HFFc6 (cell line): ENCODE data around the gene TAAR8. TPM values are rescaled to one million over a fixed set of nuclear protein-coding genes. Genes with fewer than 3 reads are reported as not detected.

ENCODE experiments used
- DNase-seq: peaks from one replicate; pipeline ENCODE4 v3.0.0-alpha.2; 2018
- H3K27ac Mint-ChIP-seq: 2 replicates; pipeline ENCODE4 v1.8.0; 2020; ENCODE audit warnings: mild to moderate bottlenecking, mixed read lengths
- H3K27me3 Mint-ChIP-seq: 2 replicates; pipeline ENCODE4 v1.8.0; 2021; ENCODE audit warnings: mild to moderate bottlenecking, moderate library complexity, mixed read lengths; ENCODE audit not compliant: insufficient read depth
- H3K36me3 Mint-ChIP-seq: 2 replicates; pipeline ENCODE4 v1.8.0; 2021; ENCODE audit warnings: low read depth, mixed read lengths
- H3K4me1 Mint-ChIP-seq: 2 replicates; pipeline ENCODE4 v1.8.0; 2020; ENCODE audit warnings: low read depth, mixed read lengths
- H3K4me3 Mint-ChIP-seq: 2 replicates; pipeline ENCODE4 v1.8.0; 2020; ENCODE audit warnings: mild to moderate bottlenecking, moderate library complexity, mixed read lengths
- H3K9me3 Mint-ChIP-seq: 2 replicates; pipeline ENCODE4 v1.8.0; 2020; ENCODE audit warnings: mild to moderate bottlenecking, mixed read lengths
- total RNA-seq, 6 experiments: library from RNA; stranded (reverse); fragmentation: NEBNext Ultra II Directional; extraction: Animal tissue kit (Norgen Biotek cat#: 25700); gene quantifications; 2 replicates in 1 of 6; 3 replicates in 5 of 6; pipeline ENCODE4 v1.2.3, GENCODE V29; 2021
- TF ChIP-seq, protein P1 (sequence below): fragments of 200-600 bp; sonication (generic); IDR thresholded peaks from 2 replicates; pipeline ENCODE4 v1.5.0; 2021; ENCODE audit warnings: antibody characterized with exemption, mild to moderate bottlenecking

TAAR8 gene
- total RNA-seq, 6 experiments from 2014 or later = not detected

DNA sequence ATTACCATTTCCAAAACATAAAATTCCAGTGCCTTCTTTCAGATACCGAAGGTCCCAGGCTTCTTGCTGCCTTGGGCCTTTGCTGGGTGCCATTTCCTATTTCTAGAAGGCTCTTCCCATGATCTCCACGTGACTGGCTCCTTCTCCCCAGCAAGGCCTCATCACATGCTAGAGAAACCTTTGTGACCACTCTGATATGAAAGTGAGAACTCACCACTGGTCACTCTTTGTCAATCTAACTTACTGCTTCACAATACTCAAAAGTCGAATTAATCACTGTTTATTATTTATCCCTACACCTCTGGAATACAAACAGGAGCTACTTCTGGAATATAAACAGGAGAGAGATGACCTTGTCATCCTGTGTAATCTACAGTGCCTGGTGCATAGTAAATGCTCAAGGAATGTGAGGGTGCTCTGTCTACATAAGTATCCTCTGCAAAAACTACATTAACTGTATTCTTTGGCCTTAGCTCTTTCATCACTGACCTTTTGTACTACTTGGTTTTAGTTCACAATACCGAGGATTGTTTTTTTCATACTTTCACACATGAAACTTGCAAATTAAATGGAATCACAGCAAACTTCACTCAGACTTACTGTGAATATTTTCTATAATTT is 41.2 kb upstream of the TAAR8 start:
- peak overlapping the region; percentile 89 for H3K4me3 Mint-ChIP-seq
- no peaks in the 10 kb centered on the region for H3K9me3 Mint-ChIP-seq
- no peak for DNase-seq

DNA sequence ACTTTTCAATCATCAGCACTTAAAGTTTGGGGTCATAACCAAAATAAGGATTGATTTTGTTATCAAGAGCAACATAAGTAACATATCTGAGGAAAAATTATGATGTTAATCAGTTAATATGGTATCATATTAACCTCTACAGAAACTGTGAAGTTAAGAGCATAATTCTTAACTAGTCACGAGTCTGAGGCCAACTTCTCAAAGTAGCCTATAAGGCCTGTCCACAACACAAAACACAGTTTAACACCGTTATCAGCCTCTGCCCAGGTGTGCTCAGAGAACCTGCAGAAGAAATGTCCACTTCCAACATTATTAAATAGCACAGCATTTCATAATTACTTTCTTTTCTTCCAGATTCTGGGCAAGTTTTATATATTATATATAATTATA is 40.6 kb upstream of the TAAR8 start:
- TF ChIP-seq, protein P1, sequence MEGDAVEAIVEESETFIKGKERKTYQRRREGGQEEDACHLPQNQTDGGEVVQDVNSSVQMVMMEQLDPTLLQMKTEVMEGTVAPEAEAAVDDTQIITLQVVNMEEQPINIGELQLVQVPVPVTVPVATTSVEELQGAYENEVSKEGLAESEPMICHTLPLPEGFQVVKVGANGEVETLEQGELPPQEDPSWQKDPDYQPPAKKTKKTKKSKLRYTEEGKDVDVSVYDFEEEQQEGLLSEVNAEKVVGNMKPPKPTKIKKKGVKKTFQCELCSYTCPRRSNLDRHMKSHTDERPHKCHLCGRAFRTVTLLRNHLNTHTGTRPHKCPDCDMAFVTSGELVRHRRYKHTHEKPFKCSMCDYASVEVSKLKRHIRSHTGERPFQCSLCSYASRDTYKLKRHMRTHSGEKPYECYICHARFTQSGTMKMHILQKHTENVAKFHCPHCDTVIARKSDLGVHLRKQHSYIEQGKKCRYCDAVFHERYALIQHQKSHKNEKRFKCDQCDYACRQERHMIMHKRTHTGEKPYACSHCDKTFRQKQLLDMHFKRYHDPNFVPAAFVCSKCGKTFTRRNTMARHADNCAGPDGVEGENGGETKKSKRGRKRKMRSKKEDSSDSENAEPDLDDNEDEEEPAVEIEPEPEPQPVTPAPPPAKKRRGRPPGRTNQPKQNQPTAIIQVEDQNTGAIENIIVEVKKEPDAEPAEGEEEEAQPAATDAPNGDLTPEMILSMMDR = no peak
- Mint-ChIP-seq H3K27me3 (peaks cover 12% of the 10 kb centered on the region), H3K36me3 (peaks cover 14% of the 10 kb centered on the region), H3K27ac (peak overlapping the region; percentile 61; the same call in 1 of the 2 replicates), H3K4me1 (peaks cover 50% of the 10 kb centered on the region), H3K4me3 (peak overlapping the region; percentile 89), H3K9me3 (no peaks in the 10 kb centered on the region)
- no peak for DNase-seq

More for the DNA sequence above, 41.2 kb upstream of the TAAR8 start:
- H3K27ac Mint-ChIP-seq = peak overlapping the region; percentile 14
- H3K4me1 Mint-ChIP-seq = peaks cover 55% of the 10 kb centered on the region
- H3K36me3 Mint-ChIP-seq = peaks cover 14% of the 10 kb centered on the region
- TF ChIP-seq, protein P1 = no peak
- peaks cover 9% of the 10 kb centered on the region for H3K27me3 Mint-ChIP-seq

GRCh38 chr6:132512342-132512637 is 40.2 kb upstream of the TAAR8 start:
- H3K27ac Mint-ChIP-seq = peak overlapping the region; percentile 61
- H3K27me3 Mint-ChIP-seq = peaks cover 12% of the 10 kb centered on the region
- peaks cover 46% of the 10 kb centered on the region for H3K4me1 Mint-ChIP-seq
- H3K36me3 Mint-ChIP-seq = peaks cover 14% of the 10 kb centered on the region
- no peak for DNase-seq
- H3K4me3 Mint-ChIP-seq = peak overlapping the region; percentile 89
- H3K9me3 Mint-ChIP-seq = no peaks in the 10 kb centered on the region
- TF ChIP-seq, protein P1 = no peak

DNA sequence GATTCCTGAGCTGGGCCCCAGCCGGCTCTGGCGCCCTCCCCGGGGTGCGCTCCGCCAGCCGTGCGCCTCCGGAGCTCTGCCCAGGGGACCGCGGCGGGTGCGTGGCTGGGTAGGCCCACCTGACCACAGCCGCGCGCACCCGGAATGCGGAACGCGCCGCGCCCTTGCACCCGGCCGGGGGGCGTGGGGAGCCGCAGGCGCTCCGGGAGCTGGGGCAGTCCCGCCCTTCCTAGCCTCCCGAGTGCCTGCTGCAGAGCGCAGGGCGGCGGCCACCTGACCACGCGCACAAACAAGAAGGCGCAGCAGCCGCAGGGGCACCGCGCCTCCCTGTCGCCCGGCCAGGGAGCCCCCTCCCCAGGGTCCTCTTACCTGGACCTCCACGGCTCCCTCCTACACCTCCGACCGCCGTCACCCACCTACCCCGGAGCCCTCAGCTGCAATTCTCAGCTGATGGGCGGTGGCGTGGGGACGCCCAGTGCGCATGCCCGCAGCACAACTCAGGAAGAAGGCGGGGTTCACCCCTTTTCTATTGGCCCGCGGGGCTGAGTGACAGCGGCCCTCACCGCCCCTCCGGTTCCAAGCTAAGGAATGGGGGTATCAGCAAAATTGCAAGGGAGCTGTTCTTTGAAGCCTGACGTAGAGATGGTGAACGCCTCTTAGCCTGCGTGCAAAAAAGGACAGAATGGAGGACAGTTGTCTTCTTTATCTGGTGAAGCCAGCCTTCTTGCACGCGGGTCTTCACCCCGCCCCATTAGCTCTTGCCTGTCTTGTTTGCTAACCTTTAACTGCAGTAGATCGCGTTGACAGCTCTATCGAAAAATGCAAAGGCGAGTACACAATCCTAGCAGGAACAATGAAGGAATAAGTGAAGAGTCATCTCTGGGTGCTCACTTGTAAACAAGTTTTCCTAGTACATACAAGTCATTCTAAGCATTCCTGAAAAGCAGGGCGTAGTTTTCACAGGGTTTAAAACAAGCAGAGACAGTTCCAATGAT is 39.5 kb upstream of the TAAR8 start, which contains the start of gene STX7:
TSS of gene STX7 (minus strand) at position 479 of the 995 bp plus-strand sequence. CDS start 9,586 bp downstream, outside the sequence.
- DNase-seq = peak; percentile 82
- peaks cover 7% of the 10 kb centered on the region for H3K36me3 Mint-ChIP-seq
- H3K4me1 Mint-ChIP-seq = peaks cover 39% of the 10 kb centered on the region
- peak within 1 kb of the TSS; percentile 98 for H3K4me3 Mint-ChIP-seq
- TF ChIP-seq, protein P1 = no peak; the same call in 1 of the 2 replicates
- H3K27me3 Mint-ChIP-seq = peaks cover 12% of the 10 kb centered on the region
- H3K9me3 Mint-ChIP-seq = no peaks in the 10 kb centered on the region
- peak within 1 kb of the TSS; percentile 74 for H3K27ac Mint-ChIP-seq

GRCh38 chr6:132513831-132514545 is 38.5 kb upstream of the TAAR8 start:
- H3K27me3 Mint-ChIP-seq = peaks cover 12% of the 10 kb centered on the region
- no peaks in the 10 kb centered on the region for H3K9me3 Mint-ChIP-seq
- no peaks in the 10 kb centered on the region for H3K36me3 Mint-ChIP-seq
- H3K27ac Mint-ChIP-seq = peak overlapping the region; percentile 74; the same call in 1 of the 2 replicates
- H3K4me3 Mint-ChIP-seq = peak overlapping the region; percentile 98
- H3K4me1 Mint-ChIP-seq = peaks cover 32% of the 10 kb centered on the region
- no peak for DNase-seq
- TF ChIP-seq, protein P1 = no peak
